Natural killer cell (primary cell): ENCODE measurements around the gene TBX2. TPM values are rescaled to one million over a fixed set of nuclear protein-coding genes. Genes with fewer than 3 reads are reported as not detected.

Experiments
- ATAC-seq, 3 donors: fragments of 150-1000 bp in 2 of 3; fragments of 200-7000 bp in 1 of 3; cut with Tn5 transposase; 1 replicate in 1 of 3; 2 replicates in 2 of 3; pipeline ENCODE4 v1.10.0; 2021; ENCODE audit warnings: mild to moderate bottlenecking in 2 of 3, moderate library complexity in 2 of 3
- DNase-seq, 2 donors: peaks; one replicate each; pipeline versions ENCODE4 v3.0.0 to v3.0.0-alpha.2; 2013 to 2021; ENCODE audit warnings: mixed read lengths in 1 of 2
- H3K27ac ChIP-seq: one replicate; pipeline ENCODE4 v1.5.1; 2013; ENCODE audit warnings: mild to moderate bottlenecking, low read length
- H3K27me3 ChIP-seq: one replicate; pipeline ENCODE4 v1.6.1; 2013; ENCODE audit warnings: low read length; ENCODE audit not compliant: control insufficient read depth, insufficient read depth
- H3K36me3 ChIP-seq: one replicate; pipeline ENCODE4 v1.6.1; 2013; ENCODE audit warnings: low read length; ENCODE audit not compliant: control insufficient read depth, insufficient read depth
- H3K4me1 ChIP-seq: one replicate; pipeline ENCODE4 v1.6.1; 2013; ENCODE audit warnings: low read length; ENCODE audit not compliant: control insufficient read depth, insufficient read depth
- H3K4me3 ChIP-seq: one replicate; pipeline ENCODE4 v1.5.1; 2013; ENCODE audit warnings: low read length
- H3K9me3 ChIP-seq: one replicate; pipeline ENCODE4 v1.6.1; 2013; ENCODE audit warnings: low read length; ENCODE audit not compliant: control insufficient read depth, insufficient read depth
- H3K27ac Mint-ChIP-seq, 2 donors: one replicate each; pipeline ENCODE4 v1.8.0; 2022; ENCODE audit warnings: mild to moderate bottlenecking in 2 of 2, mixed read lengths in 2 of 2, moderate library complexity in 1 of 2
- H3K27me3 Mint-ChIP-seq, 2 donors: one replicate each; pipeline ENCODE4 v1.8.0; 2022; ENCODE audit warnings: low read depth in 2 of 2, mixed read lengths in 2 of 2
- H3K36me3 Mint-ChIP-seq: one replicate; pipeline ENCODE4 v1.8.0; 2022; ENCODE audit warnings: mixed read lengths
- H3K4me1 Mint-ChIP-seq, 2 donors: one replicate each; pipeline ENCODE4 v1.8.0; 2022; ENCODE audit warnings: mixed read lengths in 2 of 2
- H3K4me3 Mint-ChIP-seq: one replicate; pipeline ENCODE4 v1.8.0; 2022; ENCODE audit warnings: mild to moderate bottlenecking, moderate library complexity, mixed read lengths
- H3K9me3 Mint-ChIP-seq, 2 donors: one replicate each; pipeline ENCODE4 v1.8.0; 2022; ENCODE audit warnings: mixed read lengths in 2 of 2
- CTCF ChIP-seq: fragments of 200-600 bp; IDR thresholded peaks from one replicate; pipeline ENCODE4 v1.8.0; 2022; ENCODE audit warnings: antibody characterized with exemption
- WGBS: methylation state at CpG from one replicate; pipeline ENCODE4 v1.1.7; 2013; ENCODE audit warnings: missing lambda C conversion rate; ENCODE audit not compliant: insufficient coverage; 5-methylcytosine and 5-hydroxymethylcytosine counted together
- intact Hi-C: fragments of 100-400 bp; cut with micrococcal nuclease; formaldehyde crosslinking; loops from one replicate; pipeline ENCODE4 v1.14.2; 2022
- total RNA-seq, 4 donors: library from RNA; stranded (reverse); fragments of 120-200 nt in 1 of 4; gene quantifications; one replicate each; pipeline versions ENCODE4 v1.2.3 to v1.2.4, GENCODE V29; 2013 to 2022

TBX2 gene
- total RNA-seq, 3 donors from 2014 or later (not counting 1 experiment from before 2014, with no cell fraction given): 0.09 to 0.23 TPM; not detected in 1

DNA sequence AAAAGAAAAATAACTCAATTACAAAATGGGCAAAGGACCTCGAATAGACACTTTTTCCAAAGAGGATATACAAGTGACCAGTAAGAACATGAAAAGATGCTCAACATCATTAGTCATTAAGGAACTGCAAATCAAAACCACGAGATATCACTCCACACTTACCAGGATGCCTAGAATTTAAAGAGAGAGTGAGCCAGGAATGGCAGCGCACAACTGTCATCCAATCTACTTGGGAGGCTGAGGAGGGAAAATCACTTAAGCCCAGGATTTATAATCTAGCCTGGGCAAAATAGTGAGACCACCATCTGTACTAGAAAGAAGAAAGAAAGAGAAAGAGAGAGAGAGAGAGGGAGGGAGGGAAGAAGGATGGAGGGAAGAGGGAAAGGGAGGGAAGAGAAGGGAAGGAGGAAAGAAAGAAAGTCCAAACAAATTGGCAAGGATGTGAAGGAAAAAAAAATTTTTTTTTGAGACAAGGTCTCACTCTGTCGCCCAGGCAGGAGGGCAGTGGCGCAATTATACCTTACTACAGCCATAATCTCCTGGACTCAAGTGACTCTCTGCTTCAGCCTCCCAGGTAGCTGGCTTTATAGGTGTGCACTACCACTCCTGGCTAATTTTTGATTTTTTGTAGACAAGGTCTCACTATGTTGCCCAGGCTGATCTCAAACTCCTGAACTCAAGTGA, 22.6 kb downstream of the TBX2 start:
- H3K4me3 Mint-ChIP-seq: no peak overlapping the region
- 81% methylated on average over 5 of the region's 5 CpGs for WGBS
- no peaks in the 10 kb centered on the region for H3K9me3 Mint-ChIP-seq
- intact Hi-C loops: no loop called here
- peaks cover 30 to 47% of the 10 kb centered on the region in 2 donors for H3K27me3 Mint-ChIP-seq
- H3K4me3 ChIP-seq: no peak overlapping the region
- no peaks in the 10 kb centered on the region for H3K4me1 ChIP-seq
- H3K36me3 Mint-ChIP-seq: no peaks in the 10 kb centered on the region
- no peaks in the 10 kb centered on the region for H3K9me3 ChIP-seq
- no peaks in the 10 kb centered on the region for H3K36me3 ChIP-seq
- H3K27me3 ChIP-seq: peaks cover under 1% of the 10 kb centered on the region
- no peak for TF ChIP-seq CTCF
- H3K27ac Mint-ChIP-seq: no peak overlapping the region
- H3K4me1 Mint-ChIP-seq: no peaks in the 10 kb centered on the region
- DNase-seq (no peak), ATAC-seq (no peak)
- no peak overlapping the region for H3K27ac ChIP-seq

GRCh38 chr17:61422869-61423268, 23.2 kb downstream of the TBX2 start:
- intact Hi-C loops: no loop called here
- H3K4me3 Mint-ChIP-seq: no peak overlapping the region
- Histone ChIP-seq H3K36me3 (no peaks in the 10 kb centered on the region), H3K4me1 (no peaks in the 10 kb centered on the region), H3K4me3 (no peak overlapping the region), H3K27me3 (no peaks in the 10 kb centered on the region), H3K9me3 (no peaks in the 10 kb centered on the region), H3K27ac (no peak overlapping the region)
- DNase-seq: no peak
- no peaks in the 10 kb centered on the region for H3K36me3 Mint-ChIP-seq
- no peak for TF ChIP-seq CTCF
- H3K27me3 Mint-ChIP-seq: peaks cover 30 to 47% of the 10 kb centered on the region in 2 donors
- H3K4me1 Mint-ChIP-seq: no peaks in the 10 kb centered on the region
- no peak for ATAC-seq
- H3K9me3 Mint-ChIP-seq: no peaks in the 10 kb centered on the region
- H3K27ac Mint-ChIP-seq: no peak overlapping the region
- whole genome bisulfite sequencing: 52% methylated on average over 2 of the region's 2 CpGs

DNA sequence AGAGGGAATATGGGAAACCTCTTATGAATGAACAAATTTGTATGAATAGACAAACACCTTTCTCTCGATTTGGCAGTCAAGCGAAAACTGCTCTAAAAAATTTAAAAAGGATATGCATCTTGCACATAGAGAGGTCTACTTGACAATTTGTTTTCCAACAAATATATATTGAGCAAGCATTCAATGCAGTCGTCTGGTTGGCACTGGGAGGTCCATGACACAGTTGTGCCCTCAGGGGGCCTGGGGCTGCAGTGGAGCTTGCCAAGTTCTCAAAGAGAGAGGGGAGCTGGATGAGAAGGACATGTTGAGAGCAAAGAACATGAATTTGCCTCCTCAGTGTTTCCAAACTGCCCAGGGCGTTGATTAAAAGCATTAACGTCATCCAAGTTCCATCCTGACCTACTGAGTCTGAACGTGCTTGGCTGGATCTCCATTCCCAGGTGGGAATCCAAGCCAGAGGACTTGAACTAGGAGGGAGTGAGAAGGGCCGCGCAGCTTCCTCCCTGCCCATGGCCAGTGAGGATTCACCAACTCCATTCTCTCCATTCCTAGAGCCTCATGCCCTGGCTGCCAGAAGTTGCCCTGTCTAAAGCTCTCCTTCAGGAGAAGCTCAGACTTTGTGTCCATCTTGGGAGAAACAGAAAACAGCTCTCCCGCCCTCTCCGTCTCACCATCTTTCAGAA, 24.5 kb downstream of the TBX2 start:
- Mint-ChIP-seq H3K27me3 (peaks cover 27 to 39% of the 10 kb centered on the region in 2 donors), H3K4me1 (no peaks in the 10 kb centered on the region), H3K9me3 (no peaks in the 10 kb centered on the region), H3K4me3 (no peak overlapping the region), H3K36me3 (no peaks in the 10 kb centered on the region), H3K27ac (no peak overlapping the region)
- H3K4me3 ChIP-seq: no peak overlapping the region
- H3K27me3 ChIP-seq: peaks cover 2% of the 10 kb centered on the region
- intact Hi-C loops: no loop called here
- H3K9me3 ChIP-seq: no peaks in the 10 kb centered on the region
- H3K36me3 ChIP-seq: no peaks in the 10 kb centered on the region
- DNase-seq (no peak), ATAC-seq (no peak)
- H3K27ac ChIP-seq: no peak overlapping the region
- 89% methylated on average over 10 of the region's 10 CpGs for WGBS
- no peaks in the 10 kb centered on the region for H3K4me1 ChIP-seq
- TF ChIP-seq CTCF: no peak
